Esophagus squamous epithelium (tissue), 4 donors: ENCODE measurements around the gene SHISAL2A.

Experiments used
- POLR2A ChIP-seq, 4 donors: fragments of 450-650 bp; IDR thresholded peaks; one replicate each; pipeline ENCODE4 v1.6.1; 2017; ENCODE audit warnings: antibody characterized with exemption in 4 of 4, mild to moderate bottlenecking in 4 of 4, moderate library complexity in 3 of 4
- TF ChIP-seq, protein P1 (sequence below), 6 experiments: fragments of 450-650 bp in 4 of 6; fragments of 200-600 bp in 2 of 6; sonication (generic) in 2 of 6; IDR thresholded peaks; one replicate each; pipeline ENCODE4 v1.5.1; 2016 to 2019; ENCODE audit warnings: antibody characterized with exemption in 6 of 6, mild to moderate bottlenecking in 4 of 6, moderate library complexity in 4 of 6

DNA sequence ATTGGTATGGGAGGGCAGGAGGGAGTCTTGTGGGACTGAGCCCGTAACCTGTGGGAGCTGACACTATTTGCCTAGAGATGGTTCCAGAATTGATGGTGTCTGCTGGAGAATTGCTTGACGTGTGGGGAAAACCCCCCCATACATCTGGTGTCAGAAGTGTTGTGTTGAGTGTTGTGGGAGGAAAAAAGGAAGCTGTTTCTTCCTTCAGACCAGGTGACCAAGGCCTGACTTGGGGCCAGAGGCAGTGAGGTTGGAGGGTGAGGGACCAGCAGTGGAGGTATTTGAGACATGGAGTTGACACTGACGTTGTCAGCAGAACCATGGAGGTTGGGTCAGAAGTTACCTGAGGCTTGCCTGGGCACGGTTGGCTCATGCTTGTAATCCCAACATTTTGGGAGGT, 8.3 kb downstream of the SHISAL2A start:
- TF ChIP-seq, protein P1, sequence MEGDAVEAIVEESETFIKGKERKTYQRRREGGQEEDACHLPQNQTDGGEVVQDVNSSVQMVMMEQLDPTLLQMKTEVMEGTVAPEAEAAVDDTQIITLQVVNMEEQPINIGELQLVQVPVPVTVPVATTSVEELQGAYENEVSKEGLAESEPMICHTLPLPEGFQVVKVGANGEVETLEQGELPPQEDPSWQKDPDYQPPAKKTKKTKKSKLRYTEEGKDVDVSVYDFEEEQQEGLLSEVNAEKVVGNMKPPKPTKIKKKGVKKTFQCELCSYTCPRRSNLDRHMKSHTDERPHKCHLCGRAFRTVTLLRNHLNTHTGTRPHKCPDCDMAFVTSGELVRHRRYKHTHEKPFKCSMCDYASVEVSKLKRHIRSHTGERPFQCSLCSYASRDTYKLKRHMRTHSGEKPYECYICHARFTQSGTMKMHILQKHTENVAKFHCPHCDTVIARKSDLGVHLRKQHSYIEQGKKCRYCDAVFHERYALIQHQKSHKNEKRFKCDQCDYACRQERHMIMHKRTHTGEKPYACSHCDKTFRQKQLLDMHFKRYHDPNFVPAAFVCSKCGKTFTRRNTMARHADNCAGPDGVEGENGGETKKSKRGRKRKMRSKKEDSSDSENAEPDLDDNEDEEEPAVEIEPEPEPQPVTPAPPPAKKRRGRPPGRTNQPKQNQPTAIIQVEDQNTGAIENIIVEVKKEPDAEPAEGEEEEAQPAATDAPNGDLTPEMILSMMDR (IDR thresholded peaks at IDR 0.05) = no peak
- TF ChIP-seq POLR2A (IDR thresholded peaks at IDR 0.05) = no peak
